ENCODE results near the gene CIBAR2.
A peak's percentile ranks its signal among the peaks of the same experiment; 100 is the strongest.

CIBAR2 gene

GRCh38 chr16:85114909-85115567 is 2.8 kb upstream of the CIBAR2 start:
- peak; percentile 98 for TF ChIP-seq CTCF (IDR thresholded peaks at IDR 0.05; ENCODE audit: insufficient read depth, low read length, poor library complexity, severe bottlenecking)
- no peaks in the 10 kb centered on the region for H3K36me3 ChIP-seq (ENCODE audit: control insufficient read depth, insufficient read depth, low read length)
- no peak overlapping the region for H3K4me3 ChIP-seq (replicated peaks; ENCODE audit: low read depth, low read length)
- peak; percentile 85 for DNase-seq (ENCODE audit: extremely low read depth, insufficient read length)
- no peaks in the 10 kb centered on the region for H3K27me3 ChIP-seq (replicated peaks; ENCODE audit: control insufficient read depth, insufficient read depth, low read length)

DNA sequence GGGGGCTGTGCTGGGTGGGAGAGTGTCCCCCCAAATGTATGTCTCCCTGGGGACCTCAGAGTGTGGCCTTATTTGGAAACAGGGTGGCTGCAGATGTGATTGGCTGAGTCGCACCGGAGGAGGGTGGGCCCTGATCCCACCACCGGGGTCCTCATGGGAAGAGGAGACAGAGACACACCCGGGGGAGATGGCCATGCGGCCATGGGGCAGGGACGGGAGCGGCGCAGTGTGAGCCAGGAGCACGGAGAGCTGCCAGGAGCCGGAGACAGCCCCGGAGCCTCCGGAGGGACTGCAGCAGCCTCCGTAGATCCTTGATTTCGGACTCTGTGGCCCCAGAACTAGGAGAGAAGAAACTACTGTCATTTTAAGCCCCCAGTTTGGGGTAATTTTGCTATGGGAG is 1.6 kb upstream of the CIBAR2 start:
- DNase-seq (ENCODE audit: extremely low read depth, insufficient read length): no peak
- Histone ChIP-seq H3K27me3 (replicated peaks; ENCODE audit: control insufficient read depth, insufficient read depth, low read length) (no peaks in the 10 kb centered on the region), H3K4me3 (replicated peaks; ENCODE audit: low read depth, low read length) (no peak overlapping the region), H3K36me3 (ENCODE audit: control insufficient read depth, insufficient read depth, low read length) (no peaks in the 10 kb centered on the region)
- TF ChIP-seq CTCF (IDR thresholded peaks at IDR 0.05; ENCODE audit: insufficient read depth, low read length, poor library complexity, severe bottlenecking): no peak

- no peak for TF ChIP-seq CTCF (IDR thresholded peaks at IDR 0.05; ENCODE audit: insufficient read depth, low read length, poor library complexity, severe bottlenecking)
- no peaks in the 10 kb centered on the region for H3K36me3 ChIP-seq (ENCODE audit: control insufficient read depth, insufficient read depth, low read length)
- DNase-seq (ENCODE audit: extremely low read depth, insufficient read length): no peak
- H3K4me3 ChIP-seq (replicated peaks; ENCODE audit: low read depth, low read length): no peak overlapping the region
- H3K27me3 ChIP-seq (replicated peaks; ENCODE audit: control insufficient read depth, insufficient read depth, low read length): no peaks in the 10 kb centered on the region
These were observed 979 bp upstream of the CIBAR2 start for GRCh38 chr16:85113168-85113733.

GRCh38 chr16:85111184-85111583 is 1.1 kb downstream of the CIBAR2 start:
- no peak for DNase-seq (ENCODE audit: extremely low read depth, insufficient read length)
- TF ChIP-seq CTCF (IDR thresholded peaks at IDR 0.05; ENCODE audit: insufficient read depth, low read length, poor library complexity, severe bottlenecking): no peak
- H3K27me3 ChIP-seq (replicated peaks; ENCODE audit: control insufficient read depth, insufficient read depth, low read length): no peaks in the 10 kb centered on the region

GRCh38 chr16:85110105-85110504 is 2.2 kb downstream of the CIBAR2 start:
- DNase-seq (ENCODE audit: extremely low read depth, insufficient read length): no peak
- H3K27me3 ChIP-seq (replicated peaks; ENCODE audit: control insufficient read depth, insufficient read depth, low read length): no peaks in the 10 kb centered on the region
- no peak overlapping the region for H3K4me3 ChIP-seq (replicated peaks; ENCODE audit: low read depth, low read length)
- no peak for TF ChIP-seq CTCF (IDR thresholded peaks at IDR 0.05; ENCODE audit: insufficient read depth, low read length, poor library complexity, severe bottlenecking)
- H3K36me3 ChIP-seq (ENCODE audit: control insufficient read depth, insufficient read depth, low read length): no peaks in the 10 kb centered on the region

More at GRCh38 chr16:85111184-85111583, 1.1 kb downstream of the CIBAR2 start:
- H3K4me3 ChIP-seq (replicated peaks; ENCODE audit: low read depth, low read length): no peak overlapping the region
- no peaks in the 10 kb centered on the region for H3K36me3 ChIP-seq (ENCODE audit: control insufficient read depth, insufficient read depth, low read length)

Data from GM06990 (cell line).